IMR-90 (cell line): Measurements from ENCODE around the gene QKI. TPM values are rescaled to one million over a fixed set of nuclear protein-coding genes. Genes with fewer than 3 reads are reported as not detected.

ENCODE experiments used
- ATAC-seq: fragments of 200-7000 bp; cut with Tn5 transposase; 2 replicates; pipeline ENCODE4 v1.9.1; 2020; ENCODE audit warnings: low read depth, mild to moderate bottlenecking, moderate library complexity
- BruUV-seq: library from RNA; stranded (reverse); fragments of 400-500 nt; replicated peaks from 2 replicates; lab custom pipeline; 2021; lab: Mats Ljungman, UMichigan
- CTCF ChIA-PET: fragments of 300-600 bp; formaldehyde crosslinking; extraction: SDS; loops from one replicate; lab custom pipeline; 2021; ENCODE audit warnings: antibody characterized with exemption; lab: Yijun Ruan, JAX
- POLR2A ChIA-PET: fragments of 300-600 bp; sonication (Branson Sonifier 250); formaldehyde crosslinking; loops from one replicate; lab custom pipeline; 2022; ENCODE audit warnings: antibody characterized with exemption; ENCODE audit not compliant: unreplicated experiment; lab: Charles Lee
- DNase-seq: peaks from one replicate; pipeline ENCODE4 v3.0.0; 2013
- H2AFZ ChIP-seq: replicated peaks from 2 replicates; pipeline ENCODE3; 2013; ENCODE audit warnings: low read length, mild to moderate bottlenecking; ENCODE audit not compliant: poor library complexity
- H2AK5ac ChIP-seq: 2 replicates; pipeline ENCODE4 v1.6.1; 2013; ENCODE audit warnings: low read depth, low read length, inconsistent platforms
- H2AK9ac ChIP-seq: replicated peaks from 2 replicates; pipeline ENCODE3; 2013; ENCODE audit warnings: mild to moderate bottlenecking, low read depth, low read length, moderate library complexity; ENCODE audit not compliant: poor library complexity
- H2BK120ac ChIP-seq: 2 replicates; pipeline ENCODE4 v1.6.1; 2013; ENCODE audit warnings: low read depth, low read length, inconsistent platforms
- H2BK15ac ChIP-seq: 3 replicates; pipeline ENCODE4 v1.6.1; 2013; ENCODE audit warnings: low read depth, low read length, inconsistent platforms
- H2BK20ac ChIP-seq: 2 replicates; pipeline ENCODE4 v1.6.1; 2013; ENCODE audit warnings: low read depth, mild to moderate bottlenecking, inconsistent platforms, low read length, moderate library complexity
- H2BK5ac ChIP-seq: 2 replicates; pipeline ENCODE4 v1.6.1; 2013; ENCODE audit warnings: mild to moderate bottlenecking, low read depth, low read length, inconsistent platforms; ENCODE audit not compliant: poor library complexity, severe bottlenecking
- H3K14ac ChIP-seq: replicated peaks from 2 replicates; pipeline ENCODE4 v1.6.1; 2013; ENCODE audit warnings: low read depth, low read length, inconsistent platforms
- H3K18ac ChIP-seq: 2 replicates; pipeline ENCODE4 v1.6.1; 2013; ENCODE audit warnings: low read depth, low read length, control low read depth
- H3K23ac ChIP-seq: 2 replicates; pipeline ENCODE4 v1.6.1; 2013; ENCODE audit warnings: low read depth, low read length, inconsistent platforms
- H3K27ac ChIP-seq: 2 replicates; pipeline ENCODE4 v1.5.1; 2013; ENCODE audit warnings: mild to moderate bottlenecking, control low read depth, low read length; ENCODE audit not compliant: insufficient read depth
- H3K27me3 ChIP-seq: 2 replicates; pipeline ENCODE4 v1.6.1; 2013; ENCODE audit warnings: low read length; ENCODE audit not compliant: control insufficient read depth, insufficient read depth
- H3K36me3 ChIP-seq: 2 replicates; pipeline ENCODE4 v1.6.1; 2013; ENCODE audit warnings: low read length, mixed read lengths; ENCODE audit not compliant: control insufficient read depth, insufficient read depth
- H3K4ac ChIP-seq: 2 replicates; pipeline ENCODE4 v1.6.1; 2013; ENCODE audit warnings: low read depth, low read length, inconsistent platforms
- H3K4me1 ChIP-seq: 2 replicates; pipeline ENCODE4 v1.6.1; 2013; ENCODE audit warnings: low read length, mixed read lengths; ENCODE audit not compliant: control insufficient read depth, insufficient read depth
- H3K4me2 ChIP-seq: 2 replicates; pipeline ENCODE4 v1.6.1; 2013; ENCODE audit warnings: low read depth, mild to moderate bottlenecking, control low read depth, low read length, moderate library complexity
- H3K4me3 ChIP-seq: 2 replicates; pipeline ENCODE4 v1.5.1; 2013; ENCODE audit warnings: low read depth, mild to moderate bottlenecking, control low read depth, low read length, moderate library complexity; ENCODE audit not compliant: insufficient read depth
- H3K56ac ChIP-seq: 2 replicates; pipeline ENCODE4 v1.6.1; 2013; ENCODE audit warnings: low read length, inconsistent platforms; ENCODE audit not compliant: insufficient read depth; ENCODE audit errors: extremely low read depth
- H3K79me1 ChIP-seq, 2 experiments: 2 replicates each; pipeline ENCODE4 v1.6.1; 2013; ENCODE audit warnings: low read length in 2 of 2, inconsistent platforms in 1 of 2, low read depth in 1 of 2
- H3K9ac ChIP-seq: 2 replicates; pipeline ENCODE4 v1.6.1; 2013; ENCODE audit warnings: low read depth, low read length, control low read depth
- H3K9me1 ChIP-seq: 2 replicates; pipeline ENCODE4 v1.6.1; 2013; ENCODE audit warnings: low read length, inconsistent platforms; ENCODE audit not compliant: insufficient read depth
- H3K9me3 ChIP-seq: 2 replicates; pipeline ENCODE4 v1.6.1; 2013; ENCODE audit warnings: low read length; ENCODE audit not compliant: control insufficient read depth, insufficient read depth
- H4K20me1 ChIP-seq: 2 replicates; pipeline ENCODE4 v1.6.1; 2013; ENCODE audit warnings: low read length, inconsistent platforms; ENCODE audit not compliant: insufficient read depth
- H4K5ac ChIP-seq: 2 replicates; pipeline ENCODE4 v1.6.1; 2013; ENCODE audit warnings: mild to moderate bottlenecking, low read depth, low read length, control low read depth
- H4K8ac ChIP-seq, 2 experiments: 2 replicates each; pipeline ENCODE4 v1.6.1; 2013; ENCODE audit warnings: low read depth in 2 of 2, low read length in 2 of 2, control low read depth in 1 of 2, inconsistent platforms in 1 of 2
- H4K91ac ChIP-seq: 2 replicates; pipeline ENCODE4 v1.6.1; 2013; ENCODE audit warnings: low read depth, low read length, inconsistent platforms; ENCODE audit not compliant: insufficient read depth
- CTCF ChIP-seq: conservative IDR thresholded peaks from 2 replicates; pipeline ENCODE4 v1.5.1; 2012; ENCODE audit warnings: mild to moderate bottlenecking, low read depth, low read length, improper control_type of control experiment
- RAD21 ChIP-seq: IDR thresholded peaks from 2 replicates; pipeline ENCODE4 v1.6.1; 2012; ENCODE audit warnings: low read length, improper control_type of control experiment
- WGBS, 2 experiments: methylation state at CpG; one replicate each; pipeline versions ENCODE4 v1.1.5 to v1.1.7; 2013; ENCODE audit warnings: missing lambda C conversion rate in 2 of 2; ENCODE audit not compliant: insufficient read length in 1 of 2; ENCODE audit errors: extremely low coverage in 2 of 2; 5-methylcytosine and 5-hydroxymethylcytosine counted together
- dilution Hi-C: fragments of 300-500 bp; cut with HindIII; formaldehyde crosslinking; loops from one replicate; pipeline ENCODE4 v1.14.3; 2018; ENCODE audit warnings: low sequenced_read_pairs; ENCODE audit not compliant: unreplicated experiment
- in situ Hi-C: fragments of 300-500 bp; cut with MboI; formaldehyde crosslinking; loops from 3 replicates; pipeline ENCODE4 v1.14.3; 2019; ENCODE audit warnings: low sequenced_read_pairs, inconsistent platforms, mixed read lengths
- intact Hi-C: fragments of 100-400 bp; cut with micrococcal nuclease; formaldehyde crosslinking; loops from 2 replicates; pipeline ENCODE4 v1.10.0; 2022
- polyA plus RNA-seq, 3 experiments: library from polyadenylated mRNA; depleted of rRNA; stranded (reverse); fragments of >200 nt; gene quantifications; 2 replicates each; pipeline ENCODE4 v1.2.3, GENCODE V29; 2012; ENCODE audit warnings: low replicate concordance in 1 of 3
- total RNA-seq: library from RNA; depleted of rRNA; stranded (reverse); fragments of >200 nt; gene quantifications from 2 replicates; pipeline ENCODE4 v1.2.3, GENCODE V29; 2012

The QKI gene
- total and polyA plus RNA-seq, 2 of the 4 experiments (the other 2 are of a cell fraction), result 112 to 232 TPM

DNA sequence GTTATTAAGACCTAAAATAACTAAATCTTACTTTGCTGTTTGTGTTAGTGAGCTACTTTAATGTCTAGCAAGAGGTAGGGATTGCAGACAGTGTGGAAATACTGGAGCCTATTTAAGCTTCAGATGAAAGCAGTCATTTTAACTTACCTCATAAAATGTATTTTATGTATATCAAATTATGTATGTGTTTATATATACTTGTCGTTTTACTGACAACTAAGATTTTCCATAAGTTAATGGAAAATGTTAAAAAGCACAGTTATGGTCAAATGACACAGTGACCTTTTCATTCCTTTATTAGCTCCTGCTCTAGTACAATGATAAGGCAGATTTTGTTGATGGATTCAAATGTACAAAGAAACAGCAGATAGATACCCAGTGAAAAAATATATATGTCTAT is 34.6 kb downstream of the QKI start:
- Histone ChIP-seq H2BK120ac (no peak overlapping the region), H2BK15ac (no peak overlapping the region), H2AFZ (no peak overlapping the region), H3K79me1 (peaks cover 9 to 23% of the 10 kb centered on the region in 2 experiments), H4K91ac (no peak overlapping the region), H3K9me3 (no peaks in the 10 kb centered on the region), H3K4me2 (no peak overlapping the region), H2AK9ac (no peak overlapping the region), H4K5ac (no peak overlapping the region), H3K56ac (no peak overlapping the region), H4K20me1 (peaks cover 62% of the 10 kb centered on the region), H2BK20ac (no peak overlapping the region), H3K9ac (no peak overlapping the region), H4K8ac (no peak overlapping the region), H3K23ac (no peak overlapping the region), H3K4ac (no peak overlapping the region), H3K18ac (no peak overlapping the region), H3K4me3 (no peak overlapping the region), H2AK5ac (no peak overlapping the region), H2BK5ac (no peak overlapping the region), H3K9me1 (peaks cover 2% of the 10 kb centered on the region; the same call in 1 of the 2 replicates), H3K27me3 (no peaks in the 10 kb centered on the region), H3K27ac (no peak overlapping the region), H3K36me3 (no peaks in the 10 kb centered on the region), H3K14ac (no peak overlapping the region), H3K4me1 (peaks cover 4% of the 10 kb centered on the region; the same call in 1 of the 2 replicates)
- ATAC-seq (no peak), DNase-seq (no peak)
- intact Hi-C loops, result no loop called here
- ChIA-PET POLR2A (interaction anchor here (0.6 kb wide), 1 partner anchor 472 kb away, joined by 4 read pairs; no protein-coding TSS in a partner anchor), CTCF (interaction anchor here (0.9 kb wide), 1 partner anchor 17 kb away, joined by 3 read pairs; no protein-coding TSS in a partner anchor)
- dilution Hi-C loops, result no loop called here
- TF ChIP-seq CTCF (no peak), RAD21 (no peak)
- WGBS, 2 experiments, result no CpG with 5 or more reads among the region's 1 CpG
- BruUV-seq, result no TSS peak
- in situ Hi-C loops, result no loop called here
